Measurements from ENCODE around the gene KIF26B. TPM values are rescaled to one million over a fixed set of nuclear protein-coding genes. Genes with fewer than 3 reads are reported as not detected.
"Not testable (repeated sequence)": the region's sequence is repeated elsewhere in the genome, so short reads cannot be mapped to it uniquely, and the experiment has no call there.

KIF26B gene
- total RNA-seq, 1 experiment from 2014 or later, result 0.04 TPM

DNA sequence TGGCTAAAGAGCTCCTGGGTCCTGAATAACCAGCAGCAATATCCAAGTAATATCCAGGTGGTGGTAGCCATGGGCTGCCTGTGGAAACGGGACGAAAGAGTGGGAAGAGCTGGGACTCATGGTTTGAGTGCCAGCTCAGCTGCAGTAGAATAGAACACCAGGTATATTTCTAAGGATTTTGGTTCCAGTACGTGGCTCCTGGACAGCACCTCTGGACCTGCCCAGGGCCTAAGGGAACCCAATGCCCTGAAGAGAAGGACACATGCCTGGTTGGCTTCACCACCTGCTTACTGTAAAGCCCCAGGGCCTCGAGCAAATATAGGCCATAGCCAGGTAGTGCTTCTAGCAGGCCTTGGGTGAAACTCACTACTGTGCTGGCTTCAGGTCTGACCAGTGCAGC lies 566.7 kb downstream of the KIF26B start:
- ChIA-PET CTCF (interaction anchor here (0.6 kb wide), 1 partner anchor 157 kb away, joined by 4 read pairs; no protein-coding TSS in a partner anchor), POLR2A (ENCODE audit: unreplicated experiment) (no interaction called here)
- H3K4me1 ChIP-seq (ENCODE audit: insufficient read depth, low read length), result peaks cover 10% of the 10 kb centered on the region
- no peak overlapping the region for H2AFZ ChIP-seq (ENCODE audit: low read length)
- no peak overlapping the region for H3K4me3 ChIP-seq (ENCODE audit: low read length)
- H3K4me2 ChIP-seq (ENCODE audit: low read length), result no peak overlapping the region
- no TSS peak for BruUV-seq (replicated peaks)
- H3K9ac ChIP-seq (ENCODE audit: low read length), result no peak overlapping the region
- no peaks in the 10 kb centered on the region for H3K36me3 ChIP-seq (ENCODE audit: low read depth, low read length)
- DNase-seq, result no peak
- H3K79me2 ChIP-seq (ENCODE audit: low read length), result no peaks in the 10 kb centered on the region
- TF ChIP-seq EZH2 (IDR thresholded peaks at IDR 0.05; ENCODE audit: low read length, unreplicated experiment), result no peak
- TF ChIP-seq, protein P1, sequence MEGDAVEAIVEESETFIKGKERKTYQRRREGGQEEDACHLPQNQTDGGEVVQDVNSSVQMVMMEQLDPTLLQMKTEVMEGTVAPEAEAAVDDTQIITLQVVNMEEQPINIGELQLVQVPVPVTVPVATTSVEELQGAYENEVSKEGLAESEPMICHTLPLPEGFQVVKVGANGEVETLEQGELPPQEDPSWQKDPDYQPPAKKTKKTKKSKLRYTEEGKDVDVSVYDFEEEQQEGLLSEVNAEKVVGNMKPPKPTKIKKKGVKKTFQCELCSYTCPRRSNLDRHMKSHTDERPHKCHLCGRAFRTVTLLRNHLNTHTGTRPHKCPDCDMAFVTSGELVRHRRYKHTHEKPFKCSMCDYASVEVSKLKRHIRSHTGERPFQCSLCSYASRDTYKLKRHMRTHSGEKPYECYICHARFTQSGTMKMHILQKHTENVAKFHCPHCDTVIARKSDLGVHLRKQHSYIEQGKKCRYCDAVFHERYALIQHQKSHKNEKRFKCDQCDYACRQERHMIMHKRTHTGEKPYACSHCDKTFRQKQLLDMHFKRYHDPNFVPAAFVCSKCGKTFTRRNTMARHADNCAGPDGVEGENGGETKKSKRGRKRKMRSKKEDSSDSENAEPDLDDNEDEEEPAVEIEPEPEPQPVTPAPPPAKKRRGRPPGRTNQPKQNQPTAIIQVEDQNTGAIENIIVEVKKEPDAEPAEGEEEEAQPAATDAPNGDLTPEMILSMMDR (conservative IDR thresholded peaks at IDR 0.05; ENCODE audit: low read depth, low read length), result no peak
- TF ChIP-seq EZH2phosphoT487 (IDR thresholded peaks at IDR 0.05; ENCODE audit: borderline replicate concordance, low read length), result no peak
- no peaks in the 10 kb centered on the region for H3K27me3 ChIP-seq (ENCODE audit: low read length)
- intact Hi-C loops (cut with micrococcal nuclease), result no loop called here
- ATAC-seq, result no peak
- H3K9me2 ChIP-seq (replicated peaks; ENCODE audit: low read length), result no peaks in the 10 kb centered on the region
- H3F3A ChIP-seq (ENCODE audit: low read length, unreplicated experiment), result no peaks in the 10 kb centered on the region
- H3K9me3 ChIP-seq (ENCODE audit: low read length), result no peaks in the 10 kb centered on the region
- no peaks in the 10 kb centered on the region for H4K20me1 ChIP-seq (ENCODE audit: low read length)
- H3K27ac ChIP-seq (ENCODE audit: low read length), result no peak overlapping the region

DNA sequence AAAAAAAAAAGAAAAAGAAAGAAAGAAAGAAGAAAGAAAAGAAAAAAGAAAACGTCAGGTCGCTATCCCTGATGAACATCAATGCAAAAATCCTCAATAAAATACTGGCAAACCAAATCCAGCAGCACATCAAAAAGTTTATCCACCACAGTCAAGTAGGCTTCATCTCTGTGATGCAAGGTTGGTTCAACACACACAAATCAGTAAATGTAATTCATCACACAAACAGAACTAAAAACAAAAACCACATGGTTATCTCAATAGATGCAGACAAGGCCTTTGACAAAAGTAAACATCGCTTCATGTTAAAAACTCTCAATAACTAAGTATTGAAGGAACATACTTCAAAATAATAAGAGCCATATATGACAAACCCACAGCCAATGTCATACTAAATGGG lies 573.2 kb downstream of the KIF26B start:
- CTCF ChIA-PET; H3K4me1 ChIP-seq (ENCODE audit: insufficient read depth, low read length); H3K79me2 ChIP-seq (ENCODE audit: low read length); H3K27me3 ChIP-seq (ENCODE audit: low read length); intact Hi-C loops (cut with micrococcal nuclease); H3K4me2 ChIP-seq (ENCODE audit: low read length); H4K20me1 ChIP-seq (ENCODE audit: low read length); H3K9me3 ChIP-seq (ENCODE audit: low read length); H3K9me2 ChIP-seq (replicated peaks; ENCODE audit: low read length); POLR2A ChIA-PET (ENCODE audit: unreplicated experiment); ATAC-seq; H3K4me3 ChIP-seq (ENCODE audit: low read length); DNase-seq; H3K36me3 ChIP-seq (ENCODE audit: low read depth, low read length); H3F3A ChIP-seq (ENCODE audit: low read length, unreplicated experiment); H3K27ac ChIP-seq (ENCODE audit: low read length); H2AFZ ChIP-seq (ENCODE audit: low read length); BruUV-seq (replicated peaks); H3K9ac ChIP-seq (ENCODE audit: low read length): not testable (repeated sequence)

DNA sequence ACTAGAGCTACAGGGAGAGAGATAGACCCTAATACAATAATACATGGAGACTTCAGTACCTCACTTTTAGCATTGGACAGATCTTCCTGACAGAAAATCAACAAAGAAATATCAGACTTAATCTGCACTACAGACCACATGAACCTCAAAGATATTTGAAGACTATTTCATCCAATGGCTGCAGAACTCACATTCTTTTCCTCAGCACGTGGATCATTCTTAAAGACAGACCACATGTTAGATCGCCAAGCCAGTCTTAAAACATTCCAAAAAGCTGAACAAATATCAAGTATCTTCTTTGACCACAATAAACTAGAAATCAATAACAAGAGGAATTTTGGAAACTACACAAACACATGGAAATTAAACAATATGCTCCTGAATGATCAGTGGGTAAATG lies 576.0 kb downstream of the KIF26B start:
- POLR2A ChIA-PET (ENCODE audit: unreplicated experiment), result no interaction called here

DNA sequence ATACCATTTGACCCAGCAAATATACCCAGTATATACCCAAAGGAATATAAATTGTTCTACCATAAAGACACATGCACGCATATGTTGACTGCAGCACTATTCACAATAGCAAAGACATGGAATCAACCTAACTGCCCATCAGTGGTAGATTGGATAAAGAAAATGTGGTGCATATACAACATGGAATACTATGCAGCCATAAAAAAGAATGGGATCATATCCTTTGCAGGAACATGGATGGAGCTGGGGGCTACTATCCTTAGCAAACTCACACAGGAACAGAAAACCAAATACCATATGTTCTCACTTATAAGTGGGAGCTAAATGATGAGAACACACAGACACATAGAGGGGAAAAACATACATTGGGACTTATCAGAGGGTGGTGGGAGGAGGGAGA lies 585.6 kb downstream of the KIF26B start:
- H2AFZ ChIP-seq (ENCODE audit: low read length); intact Hi-C loops (cut with micrococcal nuclease); H3K9me3 ChIP-seq (ENCODE audit: low read length); H3K9ac ChIP-seq (ENCODE audit: low read length); H3K4me1 ChIP-seq (ENCODE audit: insufficient read depth, low read length); H3K79me2 ChIP-seq (ENCODE audit: low read length); H3K4me2 ChIP-seq (ENCODE audit: low read length); BruUV-seq (replicated peaks); POLR2A ChIA-PET (ENCODE audit: unreplicated experiment); CTCF ChIA-PET; H3K36me3 ChIP-seq (ENCODE audit: low read depth, low read length); H3K4me3 ChIP-seq (ENCODE audit: low read length); DNase-seq; H3K27me3 ChIP-seq (ENCODE audit: low read length); H3F3A ChIP-seq (ENCODE audit: low read length, unreplicated experiment); H4K20me1 ChIP-seq (ENCODE audit: low read length); H3K9me2 ChIP-seq (replicated peaks; ENCODE audit: low read length); H3K27ac ChIP-seq (ENCODE audit: low read length); ATAC-seq: not testable (repeated sequence)

More for the DNA sequence above, 576.0 kb downstream of the KIF26B start:
- CTCF ChIA-PET, result no interaction called here
- TF ChIP-seq EZH2 (IDR thresholded peaks at IDR 0.05; ENCODE audit: low read length, unreplicated experiment) (no peak), EZH2phosphoT487 (IDR thresholded peaks at IDR 0.05; ENCODE audit: borderline replicate concordance, low read length) (no peak)
- TF ChIP-seq, protein P1 (conservative IDR thresholded peaks at IDR 0.05; ENCODE audit: low read depth, low read length), result no peak
- H3K9me2 ChIP-seq (replicated peaks; ENCODE audit: low read length), result no peaks in the 10 kb centered on the region
- no peaks in the 10 kb centered on the region for H3K4me1 ChIP-seq (ENCODE audit: insufficient read depth, low read length)
- no peaks in the 10 kb centered on the region for H3K36me3 ChIP-seq (ENCODE audit: low read depth, low read length)
- no peak overlapping the region for H3K9ac ChIP-seq (ENCODE audit: low read length)
- ATAC-seq, result no peak
- no peak overlapping the region for H3K27ac ChIP-seq (ENCODE audit: low read length)
- no peak overlapping the region for H2AFZ ChIP-seq (ENCODE audit: low read length)
- DNase-seq, result no peak
- no peak overlapping the region for H3K4me3 ChIP-seq (ENCODE audit: low read length)
- H3K27me3 ChIP-seq (ENCODE audit: low read length), result no peaks in the 10 kb centered on the region
- no peak overlapping the region for H3K4me2 ChIP-seq (ENCODE audit: low read length)
- intact Hi-C loops (cut with micrococcal nuclease), result no loop called here
- BruUV-seq (replicated peaks), result no TSS peak
- H3K9me3 ChIP-seq (ENCODE audit: low read length), result no peaks in the 10 kb centered on the region
- no peaks in the 10 kb centered on the region for H3F3A ChIP-seq (ENCODE audit: low read length, unreplicated experiment)
- no peaks in the 10 kb centered on the region for H3K79me2 ChIP-seq (ENCODE audit: low read length)
- H4K20me1 ChIP-seq (ENCODE audit: low read length), result no peaks in the 10 kb centered on the region
